HFFc6 (cell line): ENCODE measurements around the gene COA8. TPM values are rescaled to one million over a fixed set of nuclear protein-coding genes. Genes with fewer than 3 reads are reported as not detected.

ENCODE experiments used
- DNase-seq: peaks from one replicate; pipeline ENCODE4 v3.0.0-alpha.2; 2018
- H3K27ac Mint-ChIP-seq: 2 replicates; pipeline ENCODE4 v1.8.0; 2020; ENCODE audit warnings: mild to moderate bottlenecking, mixed read lengths
- H3K27me3 Mint-ChIP-seq: 2 replicates; pipeline ENCODE4 v1.8.0; 2021; ENCODE audit warnings: mild to moderate bottlenecking, moderate library complexity, mixed read lengths; ENCODE audit not compliant: insufficient read depth
- H3K36me3 Mint-ChIP-seq: 2 replicates; pipeline ENCODE4 v1.8.0; 2021; ENCODE audit warnings: low read depth, mixed read lengths
- H3K4me1 Mint-ChIP-seq: 2 replicates; pipeline ENCODE4 v1.8.0; 2020; ENCODE audit warnings: low read depth, mixed read lengths
- H3K4me3 Mint-ChIP-seq: 2 replicates; pipeline ENCODE4 v1.8.0; 2020; ENCODE audit warnings: mild to moderate bottlenecking, moderate library complexity, mixed read lengths
- H3K9me3 Mint-ChIP-seq: 2 replicates; pipeline ENCODE4 v1.8.0; 2020; ENCODE audit warnings: mild to moderate bottlenecking, mixed read lengths
- CTCF ChIP-seq: fragments of 200-600 bp; sonication (generic); IDR thresholded peaks from 2 replicates; pipeline ENCODE4 v1.5.0; 2021; ENCODE audit warnings: antibody characterized with exemption, mild to moderate bottlenecking
- total RNA-seq, 6 experiments: library from RNA; stranded (reverse); fragmentation: NEBNext Ultra II Directional; extraction: Animal tissue kit (Norgen Biotek cat#: 25700); gene quantifications; 2 replicates in 1 of 6; 3 replicates in 5 of 6; pipeline ENCODE4 v1.2.3, GENCODE V29; 2021

COA8 gene
- total RNA-seq, 6 experiments from 2014 or later: 38.7 to 54.8 (median 46.9) TPM

DNA sequence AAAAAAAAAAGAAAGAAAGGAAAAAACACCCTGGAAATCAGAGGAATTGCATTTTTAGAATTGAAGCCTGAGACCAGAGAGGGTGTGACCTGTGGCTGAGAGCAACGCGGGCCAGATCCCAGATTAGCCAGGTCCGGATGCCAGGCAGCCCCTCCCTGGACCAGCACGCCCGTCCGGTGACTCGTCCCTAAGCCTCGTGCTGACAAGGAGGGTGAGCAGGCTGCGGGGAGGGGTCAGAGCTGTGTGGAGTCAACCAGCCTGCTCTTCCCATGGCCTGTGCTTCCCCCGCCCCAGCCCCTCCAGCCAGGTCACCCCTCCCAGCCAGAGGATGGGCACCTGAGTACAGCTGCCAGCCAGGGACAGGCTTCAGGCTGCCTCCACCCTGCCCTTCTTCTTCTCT lies 62.1 kb downstream of the COA8 start:
- no peak for TF ChIP-seq CTCF
- no peaks in the 10 kb centered on the region for H3K36me3 Mint-ChIP-seq
- peak; percentile 80 for DNase-seq
- H3K4me1 Mint-ChIP-seq: peaks cover 41% of the 10 kb centered on the region
- peak overlapping the region; percentile 84 for H3K27ac Mint-ChIP-seq
- no peaks in the 10 kb centered on the region for H3K27me3 Mint-ChIP-seq
- no peaks in the 10 kb centered on the region for H3K9me3 Mint-ChIP-seq
- peak overlapping the region; percentile 28; the same call in 1 of the 2 replicates for H3K4me3 Mint-ChIP-seq

DNA sequence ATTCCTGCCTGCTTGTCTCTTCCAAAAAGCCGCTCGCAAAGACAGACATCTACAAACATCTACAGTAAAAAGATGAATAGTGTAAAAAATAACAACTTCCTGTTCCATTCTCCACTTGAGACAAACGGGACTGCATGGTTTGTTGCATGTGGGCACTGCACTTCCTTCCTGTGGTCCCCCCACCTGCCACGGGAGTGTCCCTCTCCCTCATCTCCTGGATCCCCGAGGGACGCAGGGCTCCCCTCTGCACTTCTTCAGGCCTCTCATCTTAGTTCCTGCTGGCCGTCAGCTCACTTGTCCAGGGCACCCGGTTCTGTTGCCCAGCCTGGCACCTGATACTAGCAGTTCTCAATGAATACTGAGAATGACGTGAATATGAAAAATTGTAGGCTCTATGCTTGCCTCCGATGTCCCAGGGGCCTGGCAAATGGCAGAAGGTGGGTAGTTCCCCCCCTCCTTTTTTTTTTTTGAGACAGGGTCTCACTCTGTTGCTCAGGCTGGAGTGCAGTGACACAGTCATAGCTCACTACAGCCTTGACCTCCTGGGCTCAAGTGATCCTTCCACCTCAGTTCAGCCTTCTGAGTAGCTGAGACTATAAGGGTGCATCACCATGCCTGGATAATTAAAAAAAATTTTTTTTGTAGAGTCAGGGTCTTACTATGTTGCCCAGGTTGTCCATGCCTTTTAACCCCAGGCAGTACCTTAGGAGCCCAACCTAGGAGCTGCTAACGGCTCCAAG lies 62.8 kb downstream of the COA8 start:
- no peak for DNase-seq
- H3K36me3 Mint-ChIP-seq: no peaks in the 10 kb centered on the region; the same call in 1 of the 2 replicates
- H3K27ac Mint-ChIP-seq: peak overlapping the region; percentile 84
- no peak for TF ChIP-seq CTCF
- H3K4me1 Mint-ChIP-seq: peaks cover 42% of the 10 kb centered on the region
- peak overlapping the region; percentile 28; the same call in 1 of the 2 replicates for H3K4me3 Mint-ChIP-seq
- H3K9me3 Mint-ChIP-seq: no peaks in the 10 kb centered on the region
- no peaks in the 10 kb centered on the region for H3K27me3 Mint-ChIP-seq

DNA sequence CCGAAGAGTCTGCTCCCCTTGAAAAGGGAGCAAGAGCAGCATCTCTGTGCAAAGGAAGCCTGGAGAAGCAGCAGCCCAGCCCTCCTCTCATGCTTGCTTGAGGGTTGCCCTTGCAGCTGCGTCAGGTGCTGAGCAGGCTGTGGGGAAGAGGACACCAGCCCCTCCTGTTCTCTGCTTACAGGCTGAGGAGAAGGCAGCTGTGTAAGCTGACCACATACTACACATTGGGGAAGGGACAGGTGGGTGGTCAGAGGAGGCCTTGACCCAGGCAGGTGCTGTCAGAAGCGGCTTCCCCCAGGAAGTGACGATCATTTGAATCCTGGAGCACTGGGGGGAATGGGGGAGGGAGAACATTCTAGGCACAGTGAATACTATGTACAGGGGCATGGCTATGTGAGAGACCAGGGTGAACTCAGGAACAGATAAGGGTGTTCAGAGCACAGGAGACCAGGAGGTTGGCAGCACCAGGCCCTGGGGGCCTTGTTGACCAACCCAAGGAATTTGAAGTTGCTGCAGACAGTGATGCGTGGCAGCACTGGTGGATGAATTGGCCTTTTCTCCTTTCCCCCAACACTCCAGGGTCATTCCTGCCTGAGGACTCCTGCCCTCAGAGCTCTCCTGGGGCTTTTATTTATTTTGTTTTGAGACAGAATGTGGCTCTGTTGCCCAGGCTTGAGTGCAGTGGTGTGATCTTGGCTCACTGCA lies 63.5 kb downstream of the COA8 start:
- Mint-ChIP-seq H3K27ac (peak overlapping the region; percentile 53), H3K36me3 (no peaks in the 10 kb centered on the region; the same call in 1 of the 2 replicates), H3K9me3 (no peaks in the 10 kb centered on the region), H3K4me3 (no peak overlapping the region), H3K4me1 (peaks cover 47% of the 10 kb centered on the region), H3K27me3 (no peaks in the 10 kb centered on the region)
- TF ChIP-seq CTCF: no peak
- no peak for DNase-seq

DNA sequence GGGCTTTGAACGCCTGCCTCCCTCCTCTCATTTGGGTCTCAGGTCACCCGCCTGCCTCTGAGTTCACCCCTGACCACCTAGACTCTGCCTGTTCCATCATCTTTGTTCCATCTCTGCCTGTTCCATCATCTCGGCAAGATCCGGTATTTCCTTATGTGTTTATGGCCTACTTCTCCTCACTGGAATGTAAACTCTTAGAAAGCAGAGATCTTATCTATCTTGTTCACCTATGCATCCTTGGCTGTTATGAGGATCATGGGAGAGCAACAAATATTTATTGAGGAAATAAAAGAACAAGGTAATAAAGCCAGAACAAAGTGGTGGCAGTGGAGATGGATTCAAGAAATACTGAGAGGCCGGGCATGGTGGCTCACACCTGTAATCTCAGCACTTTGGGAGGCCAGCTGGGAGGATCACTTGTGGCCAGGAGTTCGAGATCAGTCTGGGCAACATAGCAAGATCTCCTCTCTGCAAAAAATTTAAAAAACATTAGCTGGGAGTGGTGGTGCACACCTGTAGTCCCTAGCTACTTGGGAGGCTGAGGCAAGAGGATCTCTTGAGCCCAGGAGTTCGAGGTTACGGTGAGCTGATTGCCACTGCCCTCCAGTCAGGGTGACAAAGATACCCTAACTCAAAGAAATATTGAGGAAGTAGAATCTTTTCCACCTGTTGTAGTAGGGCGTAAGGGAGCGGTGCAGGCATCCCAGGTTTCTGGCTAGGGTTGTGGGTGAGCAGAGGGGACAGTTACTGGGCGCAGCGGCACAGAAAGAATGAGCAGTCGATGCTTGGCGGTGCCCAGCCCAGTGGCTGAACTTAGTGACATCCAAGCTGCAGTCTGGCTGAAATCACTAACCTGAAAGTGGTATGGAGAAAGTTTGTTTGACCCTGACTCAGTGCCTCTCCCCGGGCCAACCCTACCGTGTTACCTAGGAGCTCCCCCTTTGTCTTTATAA lies 64.6 kb downstream of the COA8 start:
- no peaks in the 10 kb centered on the region for H3K9me3 Mint-ChIP-seq
- no peaks in the 10 kb centered on the region for H3K27me3 Mint-ChIP-seq
- H3K27ac Mint-ChIP-seq: peak overlapping the region; percentile 97
- H3K4me3 Mint-ChIP-seq: peak overlapping the region; percentile 95
- no peaks in the 10 kb centered on the region; the same call in 1 of the 2 replicates for H3K36me3 Mint-ChIP-seq
- TF ChIP-seq CTCF: no peak
- peaks cover 52% of the 10 kb centered on the region for H3K4me1 Mint-ChIP-seq
- DNase-seq: no peak

DNA sequence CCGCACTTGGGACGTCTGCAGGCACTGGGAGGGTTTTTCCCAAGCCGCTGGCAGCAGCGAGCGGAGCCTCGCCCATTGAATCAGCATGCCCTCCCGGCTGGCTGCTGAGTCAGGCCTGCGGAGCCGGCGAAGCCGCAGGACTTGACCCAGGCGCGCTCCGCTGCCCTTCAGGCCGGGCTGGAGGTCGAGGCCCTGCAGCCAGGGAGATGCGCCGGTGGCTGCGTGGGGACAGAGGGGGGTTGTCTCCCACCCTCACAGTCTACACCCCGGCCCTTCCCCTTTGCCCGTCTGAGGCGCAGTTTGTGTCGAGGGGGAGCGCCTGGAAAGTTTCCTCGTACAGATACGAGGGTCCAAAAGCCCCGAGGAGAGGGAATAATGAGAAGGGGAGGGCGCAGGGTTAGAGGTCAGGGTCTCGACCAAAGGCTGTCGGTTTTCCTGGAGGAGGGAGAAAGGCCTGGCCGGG lies 65.5 kb downstream of the COA8 start:
- no peak for TF ChIP-seq CTCF
- peak; percentile 72 for DNase-seq
- H3K27ac Mint-ChIP-seq: peak overlapping the region; percentile 97
- H3K27me3 Mint-ChIP-seq: no peaks in the 10 kb centered on the region
- no peaks in the 10 kb centered on the region for H3K9me3 Mint-ChIP-seq
- H3K4me3 Mint-ChIP-seq: peak overlapping the region; percentile 95
- H3K36me3 Mint-ChIP-seq: peaks cover 6% of the 10 kb centered on the region; the same call in 1 of the 2 replicates
- H3K4me1 Mint-ChIP-seq: peaks cover 61% of the 10 kb centered on the region
